Smooth muscle cell (in vitro differentiated cells): ENCODE data around the gene CACNA2D4. TPM values are rescaled to one million over a fixed set of nuclear protein-coding genes. Genes with fewer than 3 reads are reported as not detected.

Source experiments
- DNase-seq: peaks from one replicate; lab custom pipeline; 2025; ENCODE audit not compliant: unreplicated experiment; lab: John Stamatoyannopoulos, UW
- H2AFZ ChIP-seq: fragments of 200-600 bp; sonication (generic); 2 replicates; pipeline ENCODE4 v1.6.0; 2016; ENCODE audit warnings: antibody characterized with exemption, low read depth, mild to moderate bottlenecking
- H3F3A ChIP-seq: fragments of 200-600 bp; sonication (generic); 2 replicates; pipeline ENCODE4 v1.6.0; 2017; ENCODE audit warnings: antibody characterized with exemption, low read depth
- H3K27ac ChIP-seq: fragments of 200-600 bp; sonication (generic); 2 replicates; pipeline ENCODE4 v1.5.1; 2016; ENCODE audit warnings: low read depth, mild to moderate bottlenecking
- H3K27me3 ChIP-seq: fragments of 200-600 bp; sonication (generic); 2 replicates; pipeline ENCODE4 v1.6.1; 2016; ENCODE audit warnings: low read depth, mild to moderate bottlenecking
- H3K36me3 ChIP-seq: fragments of 200-600 bp; sonication (generic); 2 replicates; pipeline ENCODE4 v1.5.1; 2016; ENCODE audit warnings: low read depth
- H3K4me1 ChIP-seq: fragments of 200-600 bp; sonication (generic); 2 replicates; pipeline ENCODE4 v1.5.1; 2016; ENCODE audit warnings: low read depth
- H3K4me2 ChIP-seq: fragments of 200-600 bp; sonication (generic); 2 replicates; pipeline ENCODE4 v1.6.0; 2016; ENCODE audit warnings: mild to moderate bottlenecking
- H3K4me3 ChIP-seq: fragments of 200-600 bp; sonication (generic); 2 replicates; pipeline ENCODE4 v1.5.1; 2016; ENCODE audit warnings: mild to moderate bottlenecking
- H3K79me2 ChIP-seq: fragments of 200-600 bp; sonication (generic); 2 replicates; pipeline ENCODE4 v1.6.0; 2016; ENCODE audit warnings: low read depth, mild to moderate bottlenecking
- H3K9ac ChIP-seq: fragments of 200-600 bp; sonication (generic); 2 replicates; pipeline ENCODE4 v1.6.0; 2016; ENCODE audit warnings: low read depth
- H3K9me3 ChIP-seq: fragments of 200-600 bp; sonication (generic); replicated peaks from 2 replicates; pipeline ENCODE4 v1.5.1; 2016; ENCODE audit warnings: low read depth
- H4K20me1 ChIP-seq: fragments of 200-600 bp; sonication (generic); 2 replicates; pipeline ENCODE4 v1.6.0; 2016; ENCODE audit warnings: low read depth
- WGBS: methylation state at CpG from one replicate; pipeline ENCODE4 v1.1.7; 2016; ENCODE audit warnings: low lambda C conversion rate; 5-methylcytosine and 5-hydroxymethylcytosine counted together
- polyA plus RNA-seq: library from polyadenylated mRNA; unstranded; fragments of >200 nt; fragmentation: Nextera tagmentation; extraction: Ambion mirVana; gene quantifications from 2 replicates; pipeline ENCODE4 v1.2.1, GENCODE V29; 2016
- total RNA-seq: library from RNA; depleted of rRNA; stranded (reverse); fragments of >200 nt; gene quantifications from 2 replicates; pipeline ENCODE4 v1.2.3, GENCODE V29; 2014
- TF ChIP-seq, protein P1 (sequence below): fragments of 200-600 bp; sonication (generic); IDR thresholded peaks from 2 replicates; pipeline ENCODE4 v1.5.1; 2017; ENCODE audit warnings: borderline replicate concordance, mild to moderate bottlenecking, antibody characterized with exemption; ENCODE audit not compliant: insufficient read depth, poor library complexity, severe bottlenecking

CACNA2D4 gene
- total and polyA plus RNA-seq, 2 experiments from 2014 or later = 0.98 TPM; not detected in 1

DNA sequence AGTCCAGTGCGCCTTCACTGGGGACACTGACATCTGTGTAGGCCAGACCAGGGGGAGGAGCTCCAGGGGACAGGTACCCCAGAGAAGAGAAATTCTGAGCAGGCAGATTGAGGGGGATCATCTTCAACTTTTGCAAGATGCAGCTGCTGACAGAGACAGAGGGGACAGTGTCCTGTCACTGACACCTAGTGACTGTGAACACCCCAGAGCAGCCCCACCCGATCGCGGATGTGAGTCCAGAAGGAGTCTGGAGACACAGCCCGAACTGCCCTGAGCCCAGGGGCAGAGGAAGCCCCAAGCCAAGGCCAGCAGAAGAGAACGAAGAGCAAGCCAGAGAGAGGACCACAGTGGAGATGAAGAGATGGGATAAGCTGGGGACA lies 119.8 kb downstream of the CACNA2D4 start:
- no peaks in the 10 kb centered on the region for H3K79me2 ChIP-seq
- H3K36me3 ChIP-seq = no peaks in the 10 kb centered on the region
- no peaks in the 10 kb centered on the region for H3F3A ChIP-seq
- no peaks in the 10 kb centered on the region for H4K20me1 ChIP-seq
- DNase-seq = no peak
- H3K9ac ChIP-seq = no peak overlapping the region
- H3K4me1 ChIP-seq = no peaks in the 10 kb centered on the region
- no peak overlapping the region for H3K4me2 ChIP-seq
- no peak overlapping the region for H2AFZ ChIP-seq
- H3K4me3 ChIP-seq = no peak overlapping the region
- no peak overlapping the region for H3K27ac ChIP-seq
- H3K27me3 ChIP-seq = no peaks in the 10 kb centered on the region
- TF ChIP-seq, protein P1, sequence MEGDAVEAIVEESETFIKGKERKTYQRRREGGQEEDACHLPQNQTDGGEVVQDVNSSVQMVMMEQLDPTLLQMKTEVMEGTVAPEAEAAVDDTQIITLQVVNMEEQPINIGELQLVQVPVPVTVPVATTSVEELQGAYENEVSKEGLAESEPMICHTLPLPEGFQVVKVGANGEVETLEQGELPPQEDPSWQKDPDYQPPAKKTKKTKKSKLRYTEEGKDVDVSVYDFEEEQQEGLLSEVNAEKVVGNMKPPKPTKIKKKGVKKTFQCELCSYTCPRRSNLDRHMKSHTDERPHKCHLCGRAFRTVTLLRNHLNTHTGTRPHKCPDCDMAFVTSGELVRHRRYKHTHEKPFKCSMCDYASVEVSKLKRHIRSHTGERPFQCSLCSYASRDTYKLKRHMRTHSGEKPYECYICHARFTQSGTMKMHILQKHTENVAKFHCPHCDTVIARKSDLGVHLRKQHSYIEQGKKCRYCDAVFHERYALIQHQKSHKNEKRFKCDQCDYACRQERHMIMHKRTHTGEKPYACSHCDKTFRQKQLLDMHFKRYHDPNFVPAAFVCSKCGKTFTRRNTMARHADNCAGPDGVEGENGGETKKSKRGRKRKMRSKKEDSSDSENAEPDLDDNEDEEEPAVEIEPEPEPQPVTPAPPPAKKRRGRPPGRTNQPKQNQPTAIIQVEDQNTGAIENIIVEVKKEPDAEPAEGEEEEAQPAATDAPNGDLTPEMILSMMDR = no peak
- 93% methylated on average over 6 of the region's 6 CpGs for WGBS
- no peaks in the 10 kb centered on the region for H3K9me3 ChIP-seq

DNA sequence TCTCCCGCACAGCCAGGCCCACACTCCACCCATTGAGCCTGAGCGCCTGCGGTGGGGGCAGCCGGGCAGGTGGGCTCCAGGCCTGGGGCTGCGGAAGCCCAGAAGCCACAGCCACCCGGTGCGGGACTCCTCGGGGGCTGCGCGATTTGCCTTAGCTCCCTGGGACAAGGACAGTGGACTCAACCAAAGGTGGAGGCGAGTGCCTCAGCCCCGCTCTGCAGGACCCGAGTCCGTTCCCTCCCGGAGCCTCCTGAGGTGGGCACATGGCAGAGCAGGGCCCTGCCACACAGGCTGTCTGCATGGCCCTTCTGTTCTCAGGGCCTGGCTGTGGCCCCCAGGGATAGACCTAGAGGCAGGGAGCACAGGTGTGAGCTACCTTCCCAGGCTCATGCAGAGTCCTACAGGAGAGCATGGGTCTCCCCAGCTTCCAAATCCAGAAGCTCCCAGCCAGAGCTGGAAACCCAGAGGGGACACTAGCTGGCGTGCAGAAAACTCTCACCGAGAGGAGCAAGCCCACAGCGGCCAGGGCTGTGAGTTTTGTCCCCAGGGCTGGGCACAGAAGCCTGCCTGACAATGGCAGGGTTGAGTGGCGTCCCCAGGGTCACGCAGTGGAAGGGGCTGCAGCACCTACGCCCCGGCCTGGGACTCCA lies 120.3 kb downstream of the CACNA2D4 start:
- Histone ChIP-seq H3K4me3 (no peak overlapping the region), H2AFZ (no peak overlapping the region), H3F3A (no peaks in the 10 kb centered on the region), H3K27ac (no peak overlapping the region), H3K9ac (no peak overlapping the region), H3K36me3 (no peaks in the 10 kb centered on the region), H4K20me1 (no peaks in the 10 kb centered on the region), H3K27me3 (no peaks in the 10 kb centered on the region), H3K4me2 (no peak overlapping the region), H3K79me2 (no peaks in the 10 kb centered on the region), H3K9me3 (no peaks in the 10 kb centered on the region), H3K4me1 (no peaks in the 10 kb centered on the region)
- TF ChIP-seq, protein P1 = no peak
- no peak for DNase-seq
- WGBS = 91% methylated on average over 19 of the region's 22 CpGs

DNA sequence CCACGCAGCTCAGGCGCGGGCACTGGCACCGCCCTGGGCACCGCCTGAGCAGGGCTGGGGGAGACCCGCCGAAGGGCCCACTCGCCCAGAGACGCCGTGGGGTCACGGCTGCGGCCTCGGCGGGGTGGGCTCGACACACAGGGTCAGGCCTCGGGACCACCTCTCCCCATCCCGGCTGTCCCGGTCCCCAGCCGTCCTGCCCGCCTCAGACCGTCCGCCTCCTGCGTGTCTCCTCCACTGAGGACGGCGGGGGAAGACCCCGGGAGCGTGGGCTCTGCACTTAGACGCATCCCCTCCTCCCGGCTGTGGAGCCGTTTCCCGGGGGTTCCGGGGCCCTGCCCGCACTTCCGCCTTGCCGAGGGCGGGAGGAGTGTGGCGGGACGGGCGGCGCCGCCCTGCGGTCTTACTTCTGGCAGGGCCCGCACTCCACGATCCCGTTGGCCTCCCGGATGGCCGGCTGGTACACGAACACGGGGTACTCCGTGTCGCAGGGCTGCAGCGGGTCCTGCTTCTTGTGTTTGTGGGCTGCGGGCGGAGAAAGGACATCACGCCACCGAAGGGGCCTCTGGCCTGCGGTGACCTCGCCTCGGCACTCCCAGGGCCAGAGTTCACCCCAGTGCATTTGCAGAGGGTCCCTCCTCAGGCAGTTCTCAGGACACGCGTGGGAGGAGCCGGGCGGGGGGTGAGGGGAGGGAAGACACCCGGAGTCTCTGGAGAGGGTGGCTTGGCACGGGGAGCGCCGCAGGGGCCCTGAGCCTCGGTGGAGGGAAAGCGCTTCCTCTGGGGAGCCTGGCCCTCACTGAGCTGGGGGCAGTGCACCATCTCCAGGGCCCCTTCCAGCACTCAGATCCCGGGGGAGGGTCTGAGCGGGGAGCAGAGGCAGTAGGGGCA lies 121.2 kb downstream of the CACNA2D4 start:
- Histone ChIP-seq H3K79me2 (no peaks in the 10 kb centered on the region), H3F3A (no peaks in the 10 kb centered on the region), H3K27ac (no peak overlapping the region), H3K4me1 (no peaks in the 10 kb centered on the region), H2AFZ (no peak overlapping the region), H3K9me3 (no peaks in the 10 kb centered on the region), H4K20me1 (no peaks in the 10 kb centered on the region), H3K4me3 (peak overlapping the region; percentile 22), H3K4me2 (peak overlapping the region; percentile 77), H3K9ac (no peak overlapping the region), H3K36me3 (no peaks in the 10 kb centered on the region), H3K27me3 (no peaks in the 10 kb centered on the region)
- TF ChIP-seq, protein P1 = no peak
- no peak for DNase-seq
- 66% methylated on average over 58 of the region's 71 CpGs for WGBS
